ENCODE measurements around the gene LCE3C.

LCE3C gene

GRCh38 chr1:152621993-152622392 is 22.0 kb downstream of the LCE3C start:
- Histone ChIP-seq H3K9me3 (ENCODE audit: control insufficient read depth, insufficient read depth, low read length) (peaks cover 17% of the 10 kb centered on the region), H3K79me2 (ENCODE audit: control insufficient read depth, low read length) (no peaks in the 10 kb centered on the region), H3K27ac (ENCODE audit: low read depth, low read length) (no peak overlapping the region), H3F3A (ENCODE audit: control insufficient read depth, insufficient read depth) (no peaks in the 10 kb centered on the region), H3K4me3 (ENCODE audit: low read length) (no peak overlapping the region), H4K20me1 (ENCODE audit: control insufficient read depth, insufficient read depth, low read depth, low read length) (no peaks in the 10 kb centered on the region), H3K27me3 (ENCODE audit: control insufficient read depth, low read length) (no peaks in the 10 kb centered on the region), H3K36me3 (ENCODE audit: control insufficient read depth, low read length) (no peaks in the 10 kb centered on the region), H3K4me1 (ENCODE audit: control insufficient read depth, low read length) (no peaks in the 10 kb centered on the region), H3K4me2 (ENCODE audit: low read length) (no peak overlapping the region), H3K9me2 (replicated peaks; ENCODE audit: control insufficient read depth, low read length) (no peaks in the 10 kb centered on the region)
- no peak for TF ChIP-seq EZH2phosphoT487 (IDR thresholded peaks at IDR 0.05; ENCODE audit: borderline replicate concordance, low read length)
- TF ChIP-seq, protein P1, sequence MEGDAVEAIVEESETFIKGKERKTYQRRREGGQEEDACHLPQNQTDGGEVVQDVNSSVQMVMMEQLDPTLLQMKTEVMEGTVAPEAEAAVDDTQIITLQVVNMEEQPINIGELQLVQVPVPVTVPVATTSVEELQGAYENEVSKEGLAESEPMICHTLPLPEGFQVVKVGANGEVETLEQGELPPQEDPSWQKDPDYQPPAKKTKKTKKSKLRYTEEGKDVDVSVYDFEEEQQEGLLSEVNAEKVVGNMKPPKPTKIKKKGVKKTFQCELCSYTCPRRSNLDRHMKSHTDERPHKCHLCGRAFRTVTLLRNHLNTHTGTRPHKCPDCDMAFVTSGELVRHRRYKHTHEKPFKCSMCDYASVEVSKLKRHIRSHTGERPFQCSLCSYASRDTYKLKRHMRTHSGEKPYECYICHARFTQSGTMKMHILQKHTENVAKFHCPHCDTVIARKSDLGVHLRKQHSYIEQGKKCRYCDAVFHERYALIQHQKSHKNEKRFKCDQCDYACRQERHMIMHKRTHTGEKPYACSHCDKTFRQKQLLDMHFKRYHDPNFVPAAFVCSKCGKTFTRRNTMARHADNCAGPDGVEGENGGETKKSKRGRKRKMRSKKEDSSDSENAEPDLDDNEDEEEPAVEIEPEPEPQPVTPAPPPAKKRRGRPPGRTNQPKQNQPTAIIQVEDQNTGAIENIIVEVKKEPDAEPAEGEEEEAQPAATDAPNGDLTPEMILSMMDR (IDR thresholded peaks at IDR 0.05; ENCODE audit: low read depth, low read length, poor library complexity, severe bottlenecking), result no peak

DNA sequence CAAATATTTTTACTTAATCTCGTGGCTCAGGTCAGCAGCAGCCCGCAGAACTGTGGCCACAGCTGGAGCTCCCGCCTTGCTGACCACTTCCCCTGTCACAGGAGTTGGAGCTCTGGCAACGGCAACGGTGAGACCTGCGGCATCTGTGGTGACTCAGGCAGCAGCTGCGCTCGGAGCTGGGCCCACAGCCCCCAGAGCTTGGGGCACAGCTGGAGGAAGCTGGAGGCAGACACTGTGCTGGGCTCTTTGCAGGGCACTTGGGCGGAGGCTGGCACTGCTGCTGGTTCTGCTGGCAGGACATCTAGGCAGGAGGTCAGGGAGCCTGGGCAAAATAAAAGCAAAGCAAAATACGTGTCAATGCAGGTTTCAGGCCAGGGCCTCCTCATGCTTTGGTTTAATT is 22.8 kb downstream of the LCE3C start, which contains the start of gene LCE3A:
Gene LCE3A, minus strand, starts transcription at position 301 of the 400 bp plus-strand sequence. Its CDS starts 0 bp downstream, at position 301.
- Histone ChIP-seq H3K27ac (ENCODE audit: low read depth, low read length) (no peak within 1 kb of the TSS), H3F3A (ENCODE audit: control insufficient read depth, insufficient read depth) (no peaks in the 10 kb centered on the region), H3K4me3 (ENCODE audit: low read length) (no peak within 1 kb of the TSS), H3K79me2 (ENCODE audit: control insufficient read depth, low read length) (no peaks in the 10 kb centered on the region), H3K9me2 (replicated peaks; ENCODE audit: control insufficient read depth, low read length) (no peaks in the 10 kb centered on the region), H4K20me1 (ENCODE audit: control insufficient read depth, insufficient read depth, low read depth, low read length) (no peaks in the 10 kb centered on the region), H3K4me2 (ENCODE audit: low read length) (no peak within 1 kb of the TSS), H3K36me3 (ENCODE audit: control insufficient read depth, low read length) (no peaks in the 10 kb centered on the region), H3K27me3 (ENCODE audit: control insufficient read depth, low read length) (no peaks in the 10 kb centered on the region), H3K9me3 (ENCODE audit: control insufficient read depth, insufficient read depth, low read length) (peaks cover 17% of the 10 kb centered on the region), H3K4me1 (ENCODE audit: control insufficient read depth, low read length) (no peaks in the 10 kb centered on the region)
- TF ChIP-seq, protein P1 (IDR thresholded peaks at IDR 0.05; ENCODE audit: low read depth, low read length, poor library complexity, severe bottlenecking), result no peak
- TF ChIP-seq EZH2phosphoT487 (IDR thresholded peaks at IDR 0.05; ENCODE audit: borderline replicate concordance, low read length), result no peak

DNA sequence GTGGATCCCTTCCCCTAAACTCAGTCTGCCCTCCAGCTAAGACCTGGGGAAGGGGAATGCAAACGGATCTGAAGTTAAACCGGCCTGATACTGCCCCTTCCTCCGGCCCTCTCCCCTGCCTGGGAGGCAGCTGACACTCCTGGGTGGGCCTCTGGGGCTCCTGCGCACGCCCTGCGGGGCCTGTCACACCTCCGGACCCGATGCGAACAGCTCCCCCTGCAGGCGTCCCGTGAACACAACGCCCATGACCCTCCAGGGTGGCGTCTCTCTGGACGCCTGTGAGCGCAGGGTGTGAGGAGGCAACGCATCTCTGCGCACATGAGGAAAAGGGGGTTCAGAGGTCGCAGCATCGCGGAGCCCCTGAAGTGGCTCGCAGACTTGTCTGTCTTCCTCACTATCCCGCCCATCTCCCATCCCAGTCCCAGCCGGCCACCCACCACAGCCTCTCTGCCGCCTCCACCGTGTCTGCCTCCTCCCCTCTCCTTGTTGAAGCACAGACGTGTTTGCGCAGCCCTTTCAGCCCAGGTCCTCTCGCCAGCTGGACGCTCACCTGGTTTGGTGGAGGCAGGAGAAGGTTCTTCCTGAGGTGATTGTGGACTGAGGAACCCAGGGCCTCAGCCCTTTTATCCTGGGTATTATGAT is 23.3 kb downstream of the LCE3C start:
- Histone ChIP-seq H3K27ac (ENCODE audit: low read depth, low read length) (no peak overlapping the region), H3F3A (ENCODE audit: control insufficient read depth, insufficient read depth) (no peaks in the 10 kb centered on the region), H3K36me3 (ENCODE audit: control insufficient read depth, low read length) (no peaks in the 10 kb centered on the region), H3K9me3 (ENCODE audit: control insufficient read depth, insufficient read depth, low read length) (peaks cover 16% of the 10 kb centered on the region), H3K9me2 (replicated peaks; ENCODE audit: control insufficient read depth, low read length) (no peaks in the 10 kb centered on the region), H4K20me1 (ENCODE audit: control insufficient read depth, insufficient read depth, low read depth, low read length) (no peaks in the 10 kb centered on the region), H3K4me3 (ENCODE audit: low read length) (no peak overlapping the region), H3K27me3 (ENCODE audit: control insufficient read depth, low read length) (no peaks in the 10 kb centered on the region), H3K4me2 (ENCODE audit: low read length) (no peak overlapping the region), H3K79me2 (ENCODE audit: control insufficient read depth, low read length) (no peaks in the 10 kb centered on the region), H3K4me1 (ENCODE audit: control insufficient read depth, low read length) (no peaks in the 10 kb centered on the region)
- TF ChIP-seq, protein P1 (IDR thresholded peaks at IDR 0.05; ENCODE audit: low read depth, low read length, poor library complexity, severe bottlenecking), result peak; percentile 57
- no peak for TF ChIP-seq EZH2phosphoT487 (IDR thresholded peaks at IDR 0.05; ENCODE audit: borderline replicate concordance, low read length)
